ENCODE data around the gene PPP2R2D. TPM values are rescaled to one million over a fixed set of nuclear protein-coding genes. Genes with fewer than 3 reads are reported as not detected.
"Not testable (repeated sequence)": the region's sequence is repeated elsewhere in the genome, so short reads cannot be mapped to it uniquely, and the experiment has no call there.

The PPP2R2D gene
- total RNA-seq, 2 experiments from 2014 or later = 31.6 to 32.3 TPM

DNA sequence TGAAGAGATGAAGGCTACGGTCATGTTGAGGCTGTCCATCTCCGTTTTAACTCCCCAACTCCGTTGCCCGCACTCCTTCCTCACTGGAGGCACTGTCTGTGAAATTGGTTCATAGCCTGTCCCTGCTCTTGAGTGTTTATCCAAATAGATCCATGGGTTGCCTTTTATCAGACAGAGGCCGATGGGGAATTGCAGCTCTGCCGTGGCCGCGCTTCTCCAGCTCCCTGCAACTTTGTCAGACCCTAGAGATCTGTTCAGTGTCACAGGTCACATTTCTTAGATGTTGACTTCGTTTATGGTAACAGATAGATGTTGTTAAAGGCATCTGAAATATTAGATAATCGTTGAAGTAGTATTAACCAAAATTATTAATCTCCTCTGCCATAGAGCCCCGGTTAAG, 14.7 kb downstream of the PPP2R2D start:
- Mint-ChIP-seq H3K36me3 (ENCODE audit: low read depth) (peaks cover 64% of the 10 kb centered on the region), H3K4me1 (ENCODE audit: low read depth) (peaks cover 73% of the 10 kb centered on the region), H3K27ac (no peak overlapping the region), H3K9me3 (peaks cover 35% of the 10 kb centered on the region), H3K4me3 (no peak overlapping the region), H3K27me3 (no peaks in the 10 kb centered on the region)
- DNase-seq (no peak), ATAC-seq (no peak)
- no peak for TF ChIP-seq CTCF (IDR thresholded peaks at IDR 0.05)
- intact Hi-C loops (cut with micrococcal nuclease) = no loop called here
- ChIA-PET CTCF (no interaction called here), POLR2A (interaction anchor here (1.1 to 1.9 kb wide), 2 partner anchors 13 to 68 kb away, joined by 3 to 4 read pairs; no protein-coding TSS in a partner anchor)

- Mint-ChIP-seq H3K4me3 (no peak overlapping the region), H3K27ac (peak overlapping the region; percentile 72), H3K4me1 (ENCODE audit: low read depth) (peaks cover 74% of the 10 kb centered on the region), H3K9me3 (peaks cover 35% of the 10 kb centered on the region), H3K27me3 (no peaks in the 10 kb centered on the region), H3K36me3 (ENCODE audit: low read depth) (peaks cover 63% of the 10 kb centered on the region)
- ATAC-seq (no peak), DNase-seq (no peak)
- ChIA-PET CTCF (no interaction called here), POLR2A (interaction anchor here (0.6 kb wide), 1 partner anchor 225 kb away, joined by 3 read pairs; no protein-coding TSS in a partner anchor)
- intact Hi-C loops (cut with micrococcal nuclease) = no loop called here
- no peak for TF ChIP-seq CTCF (IDR thresholded peaks at IDR 0.05)
These were observed 15.4 kb downstream of the PPP2R2D start for GRCh38 chr10:131915990-131916766.

DNA sequence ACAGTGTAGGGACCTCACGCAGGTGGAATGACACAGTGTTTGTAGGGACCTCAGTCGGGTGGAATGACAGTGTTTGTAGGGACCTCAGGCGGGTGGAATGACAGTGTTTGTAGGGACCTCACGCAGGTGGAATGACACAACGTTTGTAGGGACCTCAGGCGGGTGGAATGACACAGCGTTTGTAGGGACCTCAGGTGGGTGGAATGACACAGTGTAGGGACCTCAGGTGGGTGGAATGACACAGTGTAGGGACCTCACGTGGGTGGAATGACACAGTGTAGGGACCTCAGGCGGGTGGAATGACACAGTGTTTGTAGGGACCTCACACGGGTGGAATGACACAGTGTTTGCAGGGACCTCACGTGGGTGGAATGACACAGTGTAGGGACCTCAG, 16.0 kb downstream of the PPP2R2D start:
- ATAC-seq; H3K27me3 Mint-ChIP-seq; H3K4me3 Mint-ChIP-seq; intact Hi-C loops (cut with micrococcal nuclease); CTCF ChIA-PET: not testable (repeated sequence)
- peak overlapping the region; percentile 72 for H3K27ac Mint-ChIP-seq
- peaks cover 35% of the 10 kb centered on the region for H3K9me3 Mint-ChIP-seq
- DNase-seq = peak; percentile 37
- H3K4me1 Mint-ChIP-seq (ENCODE audit: low read depth) = peaks cover 75% of the 10 kb centered on the region
- peaks cover 60% of the 10 kb centered on the region for H3K36me3 Mint-ChIP-seq (ENCODE audit: low read depth)
- POLR2A ChIA-PET = interaction anchor here (0.6 kb wide), 1 partner anchor 224 kb away, joined by 3 read pairs; no protein-coding TSS in a partner anchor

- H3K27me3 Mint-ChIP-seq; CTCF ChIA-PET; POLR2A ChIA-PET; H3K4me3 Mint-ChIP-seq; intact Hi-C loops (cut with micrococcal nuclease); ATAC-seq: not testable (repeated sequence)
- H3K27ac Mint-ChIP-seq = peak overlapping the region; percentile 72
- peaks cover 75% of the 10 kb centered on the region for H3K4me1 Mint-ChIP-seq (ENCODE audit: low read depth)
- peak; percentile 51 for DNase-seq
- peaks cover 55% of the 10 kb centered on the region for H3K36me3 Mint-ChIP-seq (ENCODE audit: low read depth)
- H3K9me3 Mint-ChIP-seq = peaks cover 33% of the 10 kb centered on the region
These were observed 16.7 kb downstream of the PPP2R2D start for GRCh38 chr10:131917496-131917895.

DNA sequence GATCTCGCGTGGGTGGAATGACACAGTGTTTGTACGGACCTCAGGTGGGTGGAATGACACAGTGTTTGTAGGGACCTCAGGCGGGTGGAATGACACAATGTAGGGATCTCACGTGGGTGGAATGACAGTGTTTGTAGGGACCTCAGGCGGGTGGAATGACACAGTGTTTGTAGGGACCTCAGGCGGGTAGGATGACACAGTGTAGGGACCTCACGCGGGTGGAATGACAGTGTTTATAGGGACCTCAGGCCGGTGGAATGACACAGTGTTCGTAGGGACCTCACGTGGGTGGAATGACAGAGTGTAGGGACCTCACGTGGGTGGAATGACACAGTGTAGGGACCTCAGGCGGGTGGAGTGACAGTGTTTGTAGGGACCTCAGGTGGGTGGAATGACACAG, 18.7 kb downstream of the PPP2R2D start:
- CTCF ChIA-PET; POLR2A ChIA-PET; H3K27me3 Mint-ChIP-seq; intact Hi-C loops (cut with micrococcal nuclease); ATAC-seq; H3K4me3 Mint-ChIP-seq: not testable (repeated sequence)
- peaks cover 49% of the 10 kb centered on the region for H3K36me3 Mint-ChIP-seq (ENCODE audit: low read depth)
- peaks cover 32% of the 10 kb centered on the region for H3K9me3 Mint-ChIP-seq
- peak; percentile 46 for DNase-seq
- H3K27ac Mint-ChIP-seq = peak overlapping the region; percentile 78
- H3K4me1 Mint-ChIP-seq (ENCODE audit: low read depth) = peaks cover 68% of the 10 kb centered on the region

DNA sequence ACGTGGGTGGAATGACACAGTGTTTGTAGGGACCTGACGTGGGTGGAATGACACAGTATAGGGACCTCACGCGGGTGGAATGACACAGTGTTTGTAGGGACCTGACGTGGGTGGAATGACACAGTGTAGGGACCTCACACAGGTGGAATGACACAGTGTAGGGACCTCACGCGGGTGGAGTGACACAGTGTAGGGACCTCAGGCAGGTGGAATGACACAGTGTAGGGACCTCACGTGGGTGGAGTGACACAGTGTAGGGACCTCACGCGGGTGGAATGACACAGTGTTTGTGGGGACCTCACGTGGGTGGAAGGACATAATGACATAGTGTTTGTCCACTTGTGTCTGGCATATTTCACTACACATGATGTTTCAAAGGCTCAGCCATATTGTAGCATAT, 19.3 kb downstream of the PPP2R2D start:
- intact Hi-C loops (cut with micrococcal nuclease) = no loop called here
- DNase-seq (peak; percentile 54), ATAC-seq (no peak)
- Mint-ChIP-seq H3K27me3 (no peaks in the 10 kb centered on the region), H3K4me3 (no peak overlapping the region), H3K36me3 (ENCODE audit: low read depth) (peaks cover 51% of the 10 kb centered on the region), H3K4me1 (ENCODE audit: low read depth) (peaks cover 69% of the 10 kb centered on the region), H3K9me3 (peaks cover 36% of the 10 kb centered on the region), H3K27ac (peak overlapping the region; percentile 78)
- ChIA-PET POLR2A (no interaction called here), CTCF (no interaction called here)
- no peak for TF ChIP-seq CTCF (IDR thresholded peaks at IDR 0.05)

Data from activated CD8-positive, alpha-beta T cell treated with anti-CD3 and anti-CD28 coated beads for 36 hours (primary cell).